Smooth muscle cell (in vitro differentiated cells): ENCODE data around the gene IRF2BPL. TPM values are rescaled to one million over a fixed set of nuclear protein-coding genes. Genes with fewer than 3 reads are reported as not detected.
A peak's percentile ranks its signal among the peaks of the same experiment; 100 is the strongest.

Experiments
- DNase-seq: peaks from one replicate; lab custom pipeline; 2025; ENCODE audit not compliant: unreplicated experiment; lab: John Stamatoyannopoulos, UW
- H2AFZ ChIP-seq: fragments of 200-600 bp; sonication (generic); 2 replicates; pipeline ENCODE4 v1.6.0; 2016; ENCODE audit warnings: antibody characterized with exemption, low read depth, mild to moderate bottlenecking
- H3F3A ChIP-seq: fragments of 200-600 bp; sonication (generic); 2 replicates; pipeline ENCODE4 v1.6.0; 2017; ENCODE audit warnings: antibody characterized with exemption, low read depth
- H3K27ac ChIP-seq: fragments of 200-600 bp; sonication (generic); 2 replicates; pipeline ENCODE4 v1.5.1; 2016; ENCODE audit warnings: low read depth, mild to moderate bottlenecking
- H3K27me3 ChIP-seq: fragments of 200-600 bp; sonication (generic); 2 replicates; pipeline ENCODE4 v1.6.1; 2016; ENCODE audit warnings: low read depth, mild to moderate bottlenecking
- H3K36me3 ChIP-seq: fragments of 200-600 bp; sonication (generic); 2 replicates; pipeline ENCODE4 v1.5.1; 2016; ENCODE audit warnings: low read depth
- H3K4me1 ChIP-seq: fragments of 200-600 bp; sonication (generic); 2 replicates; pipeline ENCODE4 v1.5.1; 2016; ENCODE audit warnings: low read depth
- H3K4me2 ChIP-seq: fragments of 200-600 bp; sonication (generic); 2 replicates; pipeline ENCODE4 v1.6.0; 2016; ENCODE audit warnings: mild to moderate bottlenecking
- H3K4me3 ChIP-seq: fragments of 200-600 bp; sonication (generic); 2 replicates; pipeline ENCODE4 v1.5.1; 2016; ENCODE audit warnings: mild to moderate bottlenecking
- H3K79me2 ChIP-seq: fragments of 200-600 bp; sonication (generic); 2 replicates; pipeline ENCODE4 v1.6.0; 2016; ENCODE audit warnings: low read depth, mild to moderate bottlenecking
- H3K9ac ChIP-seq: fragments of 200-600 bp; sonication (generic); 2 replicates; pipeline ENCODE4 v1.6.0; 2016; ENCODE audit warnings: low read depth
- H3K9me3 ChIP-seq: fragments of 200-600 bp; sonication (generic); replicated peaks from 2 replicates; pipeline ENCODE4 v1.5.1; 2016; ENCODE audit warnings: low read depth
- H4K20me1 ChIP-seq: fragments of 200-600 bp; sonication (generic); 2 replicates; pipeline ENCODE4 v1.6.0; 2016; ENCODE audit warnings: low read depth
- WGBS: methylation state at CpG from one replicate; pipeline ENCODE4 v1.1.7; 2016; ENCODE audit warnings: low lambda C conversion rate; 5-methylcytosine and 5-hydroxymethylcytosine counted together
- polyA plus RNA-seq: library from polyadenylated mRNA; unstranded; fragments of >200 nt; fragmentation: Nextera tagmentation; extraction: Ambion mirVana; gene quantifications from 2 replicates; pipeline ENCODE4 v1.2.1, GENCODE V29; 2016
- total RNA-seq: library from RNA; depleted of rRNA; stranded (reverse); fragments of >200 nt; gene quantifications from 2 replicates; pipeline ENCODE4 v1.2.3, GENCODE V29; 2014
- TF ChIP-seq, protein P1 (sequence below): fragments of 200-600 bp; sonication (generic); IDR thresholded peaks from 2 replicates; pipeline ENCODE4 v1.5.1; 2017; ENCODE audit warnings: borderline replicate concordance, mild to moderate bottlenecking, antibody characterized with exemption; ENCODE audit not compliant: insufficient read depth, poor library complexity, severe bottlenecking

The IRF2BPL gene
- total and polyA plus RNA-seq, 2 experiments from 2014 or later = 33.9 to 66.3 TPM

DNA sequence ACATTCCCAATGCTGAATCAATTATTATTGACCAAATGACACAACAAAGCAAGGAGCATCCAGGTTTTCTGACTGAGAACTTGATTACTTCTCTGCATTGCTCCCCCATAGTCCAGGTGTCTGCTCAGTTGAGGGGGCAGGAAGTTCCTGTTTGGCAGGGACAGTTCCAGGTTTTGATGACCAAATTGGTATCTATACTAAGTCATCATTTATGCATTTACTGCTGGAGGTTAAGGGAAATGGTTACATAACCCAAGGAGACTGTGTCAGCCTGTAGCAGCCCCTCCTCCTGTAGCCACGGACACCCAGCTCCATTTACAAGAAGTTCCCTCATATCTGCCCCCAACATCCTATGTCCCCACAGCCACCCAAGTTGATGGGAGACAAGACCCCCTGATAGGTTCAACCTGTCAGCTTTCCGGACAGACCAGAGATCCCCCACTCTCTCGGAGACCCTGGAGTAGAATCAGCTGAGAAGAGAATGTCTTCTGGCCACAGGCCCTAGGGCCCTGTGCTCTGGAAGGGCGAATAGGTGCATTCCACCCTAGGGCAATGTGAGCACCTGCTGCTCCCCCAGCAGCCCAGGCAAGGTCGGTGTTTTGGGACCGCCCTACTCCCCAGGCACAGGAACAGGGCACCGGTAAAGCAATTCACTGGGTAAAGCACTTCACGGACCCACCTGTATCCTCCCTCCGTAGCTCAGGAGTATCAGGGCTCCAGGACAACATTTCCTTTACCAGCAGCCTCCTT, 23.6 kb downstream of the IRF2BPL start:
- TF ChIP-seq, protein P1, sequence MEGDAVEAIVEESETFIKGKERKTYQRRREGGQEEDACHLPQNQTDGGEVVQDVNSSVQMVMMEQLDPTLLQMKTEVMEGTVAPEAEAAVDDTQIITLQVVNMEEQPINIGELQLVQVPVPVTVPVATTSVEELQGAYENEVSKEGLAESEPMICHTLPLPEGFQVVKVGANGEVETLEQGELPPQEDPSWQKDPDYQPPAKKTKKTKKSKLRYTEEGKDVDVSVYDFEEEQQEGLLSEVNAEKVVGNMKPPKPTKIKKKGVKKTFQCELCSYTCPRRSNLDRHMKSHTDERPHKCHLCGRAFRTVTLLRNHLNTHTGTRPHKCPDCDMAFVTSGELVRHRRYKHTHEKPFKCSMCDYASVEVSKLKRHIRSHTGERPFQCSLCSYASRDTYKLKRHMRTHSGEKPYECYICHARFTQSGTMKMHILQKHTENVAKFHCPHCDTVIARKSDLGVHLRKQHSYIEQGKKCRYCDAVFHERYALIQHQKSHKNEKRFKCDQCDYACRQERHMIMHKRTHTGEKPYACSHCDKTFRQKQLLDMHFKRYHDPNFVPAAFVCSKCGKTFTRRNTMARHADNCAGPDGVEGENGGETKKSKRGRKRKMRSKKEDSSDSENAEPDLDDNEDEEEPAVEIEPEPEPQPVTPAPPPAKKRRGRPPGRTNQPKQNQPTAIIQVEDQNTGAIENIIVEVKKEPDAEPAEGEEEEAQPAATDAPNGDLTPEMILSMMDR = no peak
- WGBS = 58% methylated on average over 9 of the region's 9 CpGs
- peak overlapping the region; percentile 7 for H3K4me2 ChIP-seq
- no peaks in the 10 kb centered on the region for H3K79me2 ChIP-seq
- H3K27me3 ChIP-seq = no peaks in the 10 kb centered on the region
- no peaks in the 10 kb centered on the region for H3K36me3 ChIP-seq
- peaks cover 7% of the 10 kb centered on the region for H3K4me1 ChIP-seq
- no peak overlapping the region for H3K4me3 ChIP-seq
- H3K27ac ChIP-seq = peak overlapping the region; percentile 46
- DNase-seq = no peak
- no peaks in the 10 kb centered on the region for H3K9me3 ChIP-seq
- no peaks in the 10 kb centered on the region for H4K20me1 ChIP-seq
- H3F3A ChIP-seq = no peaks in the 10 kb centered on the region
- peak overlapping the region; percentile 10 for H3K9ac ChIP-seq
- H2AFZ ChIP-seq = no peak overlapping the region

- TF ChIP-seq, protein P1 = no peak
- peak overlapping the region; percentile 46 for H3K27ac ChIP-seq
- 55% methylated on average over 5 of the region's 5 CpGs for WGBS
- peak overlapping the region; percentile 10 for H3K9ac ChIP-seq
- no peaks in the 10 kb centered on the region for H3K9me3 ChIP-seq
- no peaks in the 10 kb centered on the region for H4K20me1 ChIP-seq
- no peaks in the 10 kb centered on the region for H3K36me3 ChIP-seq
- no peak for DNase-seq
- no peak overlapping the region for H3K4me3 ChIP-seq
- H3K4me1 ChIP-seq = peaks cover 7% of the 10 kb centered on the region
- H3K4me2 ChIP-seq = peak overlapping the region; percentile 7
- H2AFZ ChIP-seq = no peak overlapping the region
- no peaks in the 10 kb centered on the region for H3K27me3 ChIP-seq
- H3F3A ChIP-seq = no peaks in the 10 kb centered on the region
- H3K79me2 ChIP-seq = no peaks in the 10 kb centered on the region
Measured at GRCh38 chr14:77003960-77004710, 24.4 kb downstream of the IRF2BPL start.

GRCh38 chr14:77002889-77003288, 25.6 kb downstream of the IRF2BPL start:
- Histone ChIP-seq H3K4me1 (no peaks in the 10 kb centered on the region), H3F3A (no peaks in the 10 kb centered on the region), H4K20me1 (no peaks in the 10 kb centered on the region), H3K9ac (no peak overlapping the region), H2AFZ (no peak overlapping the region), H3K27ac (no peak overlapping the region), H3K9me3 (no peaks in the 10 kb centered on the region), H3K36me3 (no peaks in the 10 kb centered on the region), H3K27me3 (no peaks in the 10 kb centered on the region), H3K4me2 (no peak overlapping the region), H3K79me2 (no peaks in the 10 kb centered on the region), H3K4me3 (no peak overlapping the region)
- WGBS = 84% methylated on average over 6 of the region's 6 CpGs
- TF ChIP-seq, protein P1 = no peak
- no peak for DNase-seq
